ENCODE data around the gene FCAMR. TPM values are rescaled to one million over a fixed set of nuclear protein-coding genes. Genes with fewer than 3 reads are reported as not detected.
A peak's percentile ranks its signal among the peaks of the same experiment; 100 is the strongest.
"Not testable (repeated sequence)": the region's sequence is repeated elsewhere in the genome, so short reads cannot be mapped to it uniquely, and the experiment has no call there.

The FCAMR gene
- total RNA-seq, 8 experiments from 2014 or later, result 0.31 to 1.9 (median 0.46) TPM; not detected in 3

DNA sequence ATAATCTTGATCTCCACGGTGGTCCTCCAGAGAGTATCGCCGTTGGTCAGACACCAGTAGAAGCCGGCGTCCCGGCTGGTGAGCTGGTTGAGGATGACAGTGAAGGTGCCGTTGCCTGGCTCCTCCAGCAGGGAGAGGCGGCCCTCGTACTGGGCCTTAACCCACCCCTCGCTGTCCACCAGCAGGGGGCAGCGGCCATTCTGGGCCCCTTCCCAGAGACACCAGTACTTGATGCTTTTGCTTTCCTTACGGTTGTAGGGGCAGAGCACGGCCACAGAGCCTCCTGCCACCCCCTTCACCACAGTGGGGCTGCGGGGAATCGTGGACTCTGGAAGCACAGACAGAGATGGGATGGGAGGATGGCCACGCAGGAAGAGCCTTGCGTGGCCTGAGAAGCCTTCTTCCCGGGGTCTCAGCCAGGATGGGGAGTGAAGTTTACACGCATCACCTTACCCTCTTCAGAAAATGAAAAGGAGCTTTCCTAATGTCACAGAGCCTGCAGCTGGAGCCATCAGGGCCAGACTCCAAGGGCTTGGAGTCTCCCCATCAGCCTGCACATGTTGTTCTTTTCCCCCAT lies 34.7 kb downstream of the FCAMR start:
- ATAC-seq (replicated peaks in 6 of 8), result peak in 2 of 8 experiments; percentile 68 to 96
- WGBS, 10 experiments, result 38 to 100% (median 82%) methylated on average over 1 to 13 of the region's 19 CpGs; no CpG with 5 or more reads in 3 of the 10 experiments
- in situ Hi-C loops (cut with MboI; ENCODE audit: low pct_unique_long_range_greater_than_20kb in 2 of 9, low sequenced_read_pairs in 9 of 9, unreplicated experiment in 9 of 9), result no loop called here

DNA sequence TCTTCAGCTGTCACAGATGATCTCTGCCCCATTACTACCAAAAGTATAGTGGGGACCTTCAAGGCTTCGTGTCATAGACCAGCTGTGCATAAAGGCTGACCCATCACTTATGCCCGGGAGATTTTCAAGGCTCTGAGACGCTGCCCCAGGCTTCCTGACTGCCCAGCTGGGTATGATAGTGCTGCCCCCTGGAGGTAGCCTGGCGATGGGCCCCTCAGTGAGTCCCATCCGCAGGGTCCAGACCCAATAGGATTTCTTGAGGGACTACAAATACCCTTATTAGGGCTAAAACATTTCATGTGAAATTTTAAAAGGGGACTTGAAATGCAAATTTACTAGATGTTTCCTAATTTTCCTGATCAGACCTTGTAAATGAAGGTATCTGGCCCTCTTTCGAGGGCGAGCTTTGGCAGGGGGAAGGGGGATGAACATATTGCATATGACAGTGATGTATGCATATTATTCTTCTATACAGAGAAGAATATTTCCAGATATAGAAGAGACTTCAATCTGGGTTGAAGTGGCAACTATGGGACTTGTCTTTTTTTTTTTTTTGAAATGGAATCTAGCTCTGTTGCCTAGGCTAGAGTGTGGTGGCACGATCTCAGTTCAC lies 36.8 kb downstream of the FCAMR start:
- Histone ChIP-seq H3K27ac (no peak overlapping the region), H3K4me3 (no peak overlapping the region), H3K4me1 (replicated peaks in 1 of 2) (peaks cover 4 to 7% of the 10 kb centered on the region in 2 donors)
- in situ Hi-C loops (cut with MboI; ENCODE audit: low pct_unique_long_range_greater_than_20kb in 2 of 9, low sequenced_read_pairs in 9 of 9, unreplicated experiment in 9 of 9), result no loop called here
- peak in 3 of 8 experiments; percentile 31 to 73 (median 58) for ATAC-seq (replicated peaks in 6 of 8)
- WGBS, 10 experiments, result 28 to 75% (median 65%) methylated on average over 2 to 8 of the region's 8 CpGs; no CpG with 5 or more reads in 3 of the 10 experiments

More for the DNA sequence above, 34.7 kb downstream of the FCAMR start:
- no peak overlapping the region for H3K4me3 ChIP-seq
- H3K4me1 ChIP-seq (replicated peaks in 1 of 2), result peaks cover 4 to 7% of the 10 kb centered on the region in 2 donors
- no peak overlapping the region for H3K27ac ChIP-seq

DNA sequence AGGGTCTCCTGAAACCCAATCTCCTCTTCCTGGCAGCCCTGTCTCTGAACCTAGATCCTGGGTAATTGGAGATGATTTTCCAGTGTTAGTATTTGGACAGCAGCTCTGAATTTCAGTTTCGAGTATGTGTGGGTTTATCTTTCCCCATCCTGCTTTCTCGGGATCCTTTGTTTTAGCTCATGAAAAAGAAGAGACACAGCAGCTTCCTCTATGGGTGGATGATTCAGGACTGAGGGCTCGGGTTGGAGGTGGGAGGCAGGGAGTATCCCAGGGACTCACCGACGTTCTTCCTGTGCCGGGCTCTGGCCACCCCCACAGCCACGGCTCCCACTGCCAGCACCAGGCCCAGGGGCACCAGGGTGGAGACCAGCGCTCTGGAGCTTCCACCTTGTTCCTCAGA lies 38.1 kb downstream of the FCAMR start:
- peaks cover 4 to 7% of the 10 kb centered on the region in 2 donors for H3K4me1 ChIP-seq (replicated peaks in 1 of 2)
- 20 to 100% (median 79%) methylated on average over 1 to 8 of the region's 8 CpGs; no CpG with 5 or more reads in 1 of the 10 experiments for WGBS, 10 experiments
- in situ Hi-C loops (cut with MboI; ENCODE audit: low pct_unique_long_range_greater_than_20kb in 2 of 9, low sequenced_read_pairs in 9 of 9, unreplicated experiment in 9 of 9), result no loop called here
- no peak overlapping the region for H3K4me3 ChIP-seq
- no peak for ATAC-seq (replicated peaks in 6 of 8)
- H3K27ac ChIP-seq, result no peak overlapping the region

DNA sequence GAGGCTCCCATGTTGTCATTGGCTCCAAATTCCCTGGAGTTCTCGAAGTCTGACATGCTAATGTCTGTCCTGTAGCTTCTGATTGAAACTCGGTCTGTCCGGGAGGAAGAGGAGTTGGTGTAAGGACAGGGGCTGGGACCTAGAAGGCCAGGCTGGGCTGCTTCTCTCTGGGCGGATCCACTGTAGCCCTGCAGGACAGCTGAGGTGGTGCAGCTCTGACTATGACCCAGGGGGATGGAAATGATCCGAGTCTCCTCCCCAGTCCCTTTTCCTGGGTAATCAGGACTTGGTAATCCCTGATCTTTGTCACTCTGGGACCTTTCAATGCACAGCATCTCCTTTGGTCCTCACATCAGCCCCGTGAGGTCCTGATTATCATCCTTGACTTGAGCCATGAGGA lies 38.6 kb downstream of the FCAMR start:
- Histone ChIP-seq H3K4me3 (no peak overlapping the region), H3K4me1 (replicated peaks in 1 of 2) (peaks cover 3 to 4% of the 10 kb centered on the region in 2 donors), H3K27ac (no peak overlapping the region)
- WGBS, 10 experiments, result 33 to 90% (median 78%) methylated on average over 1 to 6 of the region's 6 CpGs; no CpG with 5 or more reads in 3 of the 10 experiments
- in situ Hi-C loops (cut with MboI; ENCODE audit: low pct_unique_long_range_greater_than_20kb in 2 of 9, low sequenced_read_pairs in 9 of 9, unreplicated experiment in 9 of 9), result no loop called here
- ATAC-seq (replicated peaks in 6 of 8), result peak in 2 of 8 experiments; percentile 38 to 44

DNA sequence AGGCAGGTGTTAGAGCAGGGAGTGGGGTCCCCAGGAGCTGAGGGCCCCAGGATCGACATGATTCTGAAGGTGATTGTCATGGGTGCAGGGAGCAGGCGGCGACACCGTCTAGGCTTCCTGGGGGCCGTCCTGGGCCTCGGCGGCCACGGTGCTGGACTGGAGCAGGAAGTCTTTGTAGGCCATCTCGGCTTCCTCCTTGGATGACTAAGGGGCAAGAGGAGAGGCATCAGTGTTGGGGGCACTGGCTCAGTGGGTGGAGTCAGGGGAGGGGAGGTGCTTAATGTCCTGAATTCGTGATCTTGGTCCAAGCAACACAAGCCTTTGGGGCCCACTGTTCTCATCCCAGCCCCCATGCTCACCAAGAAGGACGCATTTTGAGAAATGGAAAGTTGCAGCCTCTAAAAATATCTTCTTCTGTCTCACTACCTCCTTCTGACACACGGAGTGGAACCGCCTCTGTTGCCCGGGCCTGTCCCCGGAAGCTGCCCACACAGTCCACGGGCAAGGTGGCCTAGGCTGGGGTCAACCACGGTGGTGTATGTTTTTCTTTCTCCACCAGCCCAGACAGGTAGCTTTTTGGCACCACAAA lies 40.0 kb downstream of the FCAMR start:
- Histone ChIP-seq H3K27ac (no peak overlapping the region), H3K4me3 (no peak overlapping the region), H3K4me1 (replicated peaks in 1 of 2) (no peaks in the 10 kb centered on the region)
- 72 to 100% (median 89%) methylated on average over 1 to 6 of the region's 17 CpGs; no CpG with 5 or more reads in 3 of the 10 experiments for WGBS, 10 experiments
- ATAC-seq (replicated peaks in 6 of 8), result no peak
- in situ Hi-C loops (cut with MboI; ENCODE audit: low pct_unique_long_range_greater_than_20kb in 2 of 9, low sequenced_read_pairs in 9 of 9, unreplicated experiment in 9 of 9), result no loop called here

DNA sequence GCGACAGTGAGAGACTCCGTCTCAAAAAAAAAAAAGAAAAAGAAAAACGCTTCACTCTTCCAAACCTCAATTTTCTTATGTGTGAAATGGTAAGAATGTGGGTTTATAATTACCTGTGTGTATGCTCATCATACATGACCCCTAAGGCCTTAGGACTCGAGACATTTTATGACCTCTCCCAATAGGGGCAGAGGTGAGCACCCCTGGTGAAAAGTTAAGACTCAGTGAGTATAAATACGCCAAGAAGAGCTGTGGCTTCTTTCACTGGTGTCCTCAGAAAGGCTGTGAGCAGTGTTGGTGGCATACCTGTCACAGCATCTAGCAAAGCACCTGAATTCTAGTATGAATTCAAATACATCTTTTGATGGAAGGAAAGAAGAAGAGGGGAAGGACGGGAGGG lies 40.7 kb downstream of the FCAMR start:
- Histone ChIP-seq H3K4me1 (replicated peaks in 1 of 2) (no peaks in the 10 kb centered on the region), H3K4me3 (no peak overlapping the region), H3K27ac (no peak overlapping the region)
- WGBS, 10 experiments, result 38 to 97% (median 81%) methylated on average over 1 to 6 of the region's 6 CpGs; no CpG with 5 or more reads in 3 of the 10 experiments
- ATAC-seq (replicated peaks in 6 of 8), result no peak
- in situ Hi-C loops (cut with MboI; ENCODE audit: low pct_unique_long_range_greater_than_20kb in 2 of 9, low sequenced_read_pairs in 9 of 9, unreplicated experiment in 9 of 9), result no loop called here

DNA sequence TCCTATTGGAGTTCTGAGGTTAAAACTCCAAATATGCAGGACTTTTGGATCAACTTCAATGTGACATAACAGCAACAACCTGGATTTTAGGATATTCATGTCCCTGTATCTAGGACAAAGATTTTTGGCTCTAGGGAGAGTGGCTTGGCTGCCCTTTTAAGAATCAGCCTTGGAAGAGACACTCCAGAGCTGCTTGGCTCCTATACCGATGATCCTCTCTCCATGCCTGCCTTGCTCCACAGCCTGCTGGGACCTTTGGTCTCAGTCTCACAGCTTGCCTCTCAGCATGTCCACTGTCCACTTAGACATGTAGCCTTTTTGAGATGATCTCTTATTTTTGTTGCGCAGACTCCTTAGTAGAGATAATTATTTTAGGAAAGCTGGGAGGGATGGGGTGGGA lies 44.0 kb downstream of the FCAMR start:
- H3K27ac ChIP-seq, result no peak overlapping the region
- ATAC-seq (replicated peaks in 6 of 8), result no peak
- in situ Hi-C loops (cut with MboI; ENCODE audit: low pct_unique_long_range_greater_than_20kb in 2 of 9, low sequenced_read_pairs in 9 of 9, unreplicated experiment in 9 of 9), result no loop called here
- H3K4me3 ChIP-seq, result no peak overlapping the region
- no peaks in the 10 kb centered on the region for H3K4me1 ChIP-seq (replicated peaks in 1 of 2)
- 40 to 100% (median 88%) methylated on average over 1 to 2 of the region's 2 CpGs; no CpG with 5 or more reads in 1 of the 10 experiments for WGBS, 10 experiments

DNA sequence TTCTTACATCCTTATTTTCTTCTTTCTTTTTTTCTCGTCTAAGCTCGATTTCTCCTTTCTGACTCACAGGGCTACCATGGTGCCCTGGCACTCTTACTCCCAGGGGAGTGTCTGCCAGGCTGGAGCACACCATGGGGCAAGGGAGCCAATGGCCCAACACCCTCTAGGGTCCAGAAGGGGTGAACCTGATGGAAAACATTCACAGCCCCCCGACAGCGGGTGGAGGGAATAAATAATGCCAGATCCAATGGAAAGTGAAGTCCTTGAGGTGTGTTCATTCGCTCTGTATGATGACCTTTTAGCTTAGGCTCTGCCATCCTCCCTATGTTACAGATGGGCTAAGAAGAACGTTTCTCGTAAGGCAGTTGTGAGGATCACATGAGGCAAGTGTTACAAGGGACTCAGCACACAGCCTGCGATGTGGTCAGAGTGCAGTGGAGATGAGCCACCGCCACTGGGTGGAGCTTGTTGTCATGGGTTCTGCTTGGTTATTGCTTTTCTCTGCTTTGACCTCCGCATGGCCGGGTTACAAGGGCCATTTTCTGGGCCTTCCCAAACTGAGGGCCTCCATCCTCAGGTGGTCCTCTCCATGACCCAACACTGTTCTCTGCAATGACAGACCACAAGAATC lies 45.0 kb downstream of the FCAMR start:
- ATAC-seq (replicated peaks in 6 of 8), result peak in 1 of 8 experiments; percentile 16
- Histone ChIP-seq H3K4me1 (replicated peaks in 1 of 2) (no peaks in the 10 kb centered on the region), H3K27ac (no peak overlapping the region), H3K4me3 (no peak overlapping the region)
- 66 to 100% (median 85%) methylated on average over 1 to 11 of the region's 11 CpGs; no CpG with 5 or more reads in 2 of the 10 experiments for WGBS, 10 experiments
- in situ Hi-C loops (cut with MboI; ENCODE audit: low pct_unique_long_range_greater_than_20kb in 2 of 9, low sequenced_read_pairs in 9 of 9, unreplicated experiment in 9 of 9), result no loop called here

DNA sequence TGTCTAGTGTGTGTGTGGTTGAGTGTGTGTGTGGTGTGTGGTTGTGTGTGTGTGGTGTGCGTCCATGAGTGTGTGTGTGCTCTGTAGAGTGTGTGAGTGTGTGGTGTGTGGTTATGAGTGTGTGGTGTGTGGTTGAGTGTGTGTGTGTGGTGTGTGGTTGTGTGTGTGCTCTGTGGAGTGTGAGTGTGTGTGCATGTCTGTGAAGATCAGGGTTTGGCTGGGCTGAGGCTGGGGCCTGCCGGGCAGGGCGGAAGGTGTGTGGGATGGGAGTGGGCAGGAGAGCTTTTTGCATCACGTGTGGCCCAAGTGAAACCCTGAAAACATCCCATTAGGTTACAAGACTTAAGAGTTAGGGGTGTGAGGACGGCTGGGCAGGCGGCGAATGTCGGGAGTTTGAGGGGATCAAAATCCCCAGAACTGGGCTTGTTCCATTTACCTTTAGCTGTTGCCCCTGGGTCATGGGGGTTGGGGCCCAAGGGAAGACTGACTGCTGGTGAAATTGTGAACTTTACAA lies 45.6 kb downstream of the FCAMR start:
- WGBS, 10 experiments, result 65 to 94% (median 81%) methylated on average over 1 to 8 of the region's 8 CpGs; no CpG with 5 or more reads in 3 of the 10 experiments
- Histone ChIP-seq H3K4me3 (no peak overlapping the region), H3K27ac (no peak overlapping the region), H3K4me1 (replicated peaks in 1 of 2) (no peaks in the 10 kb centered on the region)
- no peak for ATAC-seq (replicated peaks in 6 of 8)
- in situ Hi-C loops (cut with MboI; ENCODE audit: low pct_unique_long_range_greater_than_20kb in 2 of 9, low sequenced_read_pairs in 9 of 9, unreplicated experiment in 9 of 9), result loop anchor here in 7 of 9 experiments (25.0 kb wide), 4 partner anchors 187 to 437 kb away; partner anchors contain the start of genes DYRK3 (in 2 of the 7) and EIF2D (in 2 of the 7)

DNA sequence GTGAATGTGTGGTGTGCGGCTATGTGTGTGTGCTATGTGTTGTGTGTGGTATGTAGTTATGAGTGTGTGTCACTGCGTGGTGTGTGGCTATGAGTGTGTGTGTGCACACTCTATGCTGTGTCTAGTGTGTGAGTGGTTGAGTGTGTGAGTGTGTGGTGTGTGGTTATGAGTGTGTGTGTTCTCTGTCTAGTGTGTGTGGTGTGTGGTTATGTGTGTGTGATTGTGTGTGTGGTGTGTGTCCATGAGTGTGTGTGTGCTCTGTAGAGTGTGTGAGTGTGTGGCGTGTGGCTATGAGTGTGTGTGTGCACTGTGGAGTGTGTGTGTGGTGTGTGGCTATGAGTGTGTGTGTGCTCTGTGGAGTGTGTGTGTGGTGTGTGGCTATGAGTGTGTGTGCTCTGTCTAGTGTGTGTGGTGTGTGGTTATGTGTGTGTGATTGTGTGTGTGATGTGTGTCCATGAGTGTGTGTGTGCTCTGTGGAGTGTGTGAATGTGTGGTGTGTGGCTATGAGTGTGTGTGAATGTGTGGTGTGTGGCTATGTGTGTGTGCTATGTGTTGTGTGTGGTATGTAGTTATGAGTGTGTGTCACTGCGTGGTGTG lies 46.2 kb downstream of the FCAMR start:
- ATAC-seq (replicated peaks in 6 of 8), result peak in 1 of 8 experiments; percentile 23
- 57 to 100% (median 80%) methylated on average over 1 to 4 of the region's 4 CpGs for WGBS, 10 experiments
- in situ Hi-C loops (cut with MboI; ENCODE audit: low pct_unique_long_range_greater_than_20kb in 2 of 9, low sequenced_read_pairs in 9 of 9, unreplicated experiment in 9 of 9), result loop anchor here in 7 of 9 experiments (25.0 kb wide), 4 partner anchors 187 to 437 kb away; partner anchors contain the start of genes DYRK3 (in 2 of the 7) and EIF2D (in 2 of the 7)
- not testable (repeated sequence) for H3K27ac ChIP-seq; H3K4me3 ChIP-seq; H3K4me1 ChIP-seq (replicated peaks in 1 of 2)

DNA sequence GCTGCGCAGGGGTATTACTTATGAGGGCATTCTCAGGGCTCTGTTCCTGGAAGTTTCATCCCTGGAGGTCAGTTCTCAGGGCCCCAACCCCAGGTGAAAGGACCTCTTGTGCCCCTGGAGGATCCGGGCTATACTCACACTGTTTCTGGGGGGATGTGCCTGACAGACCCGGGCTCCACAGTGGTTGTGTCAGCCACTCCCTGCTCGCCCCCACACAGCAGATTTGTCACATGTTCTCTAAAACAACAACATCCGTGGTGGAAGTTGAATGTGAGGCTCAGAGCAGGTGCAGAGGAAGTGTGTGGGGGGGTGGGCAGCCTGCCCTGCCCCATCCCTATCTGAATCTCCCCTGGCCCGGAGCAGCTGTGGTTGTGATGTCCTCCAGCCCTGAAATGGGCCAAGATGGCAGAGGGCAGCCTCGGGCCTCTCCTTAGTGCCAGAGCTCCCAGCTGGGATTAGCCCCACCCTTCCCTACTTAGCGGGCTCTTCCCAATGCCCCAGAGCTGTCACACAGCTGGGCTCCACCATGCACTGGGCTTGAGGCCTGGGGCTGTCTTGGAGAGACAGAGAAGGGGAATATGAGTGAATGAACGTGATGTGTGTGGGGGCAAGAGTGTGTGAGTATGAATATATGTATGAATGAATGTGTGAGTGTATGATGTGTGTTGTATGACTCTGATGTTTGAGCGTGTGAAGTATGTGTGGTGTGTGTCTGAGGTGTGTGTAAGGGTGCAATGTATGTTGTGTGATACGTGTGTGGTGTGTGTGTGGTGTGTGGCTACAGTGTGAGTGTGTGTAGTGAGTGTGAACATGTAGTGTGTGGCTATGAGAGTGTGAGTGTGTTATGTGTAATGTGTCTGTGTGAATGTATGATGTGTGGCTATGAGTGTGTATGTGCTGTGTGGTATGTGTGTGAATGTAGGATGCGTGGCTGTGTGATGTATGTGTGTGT lies 47.0 kb downstream of the FCAMR start:
- in situ Hi-C loops (cut with MboI; ENCODE audit: low pct_unique_long_range_greater_than_20kb in 2 of 9, low sequenced_read_pairs in 9 of 9, unreplicated experiment in 9 of 9), result loop anchor here in 7 of 9 experiments (25.0 kb wide), 4 partner anchors 186 to 436 kb away; partner anchors contain the start of genes DYRK3 (in 2 of the 7) and EIF2D (in 2 of the 7)
- peak in 3 of 8 experiments; percentile 76 to 89 (median 87) for ATAC-seq (replicated peaks in 6 of 8)
- WGBS, 10 experiments, result 0 to 100% (median 79%) methylated on average over 1 to 9 of the region's 12 CpGs; no CpG with 5 or more reads in 1 of the 10 experiments

More for the DNA sequence above, 47.0 kb downstream of the FCAMR start:
- Histone ChIP-seq H3K27ac (no peak overlapping the region), H3K4me1 (replicated peaks in 1 of 2) (no peaks in the 10 kb centered on the region), H3K4me3 (no peak overlapping the region)
